Mammary epithelial cell (primary cell): Measurements from ENCODE around the gene NCOA1.

Experiments
- CTCF ChIP-seq, 2 donors: IDR thresholded peaks in 1 of 2; conservative IDR thresholded peaks in 1 of 2; 2 replicates each; pipeline ENCODE4 v1.5.1; 2011 to 2012; ENCODE audit warnings: inconsistent platforms in 2 of 2, low read length in 2 of 2, mild to moderate bottlenecking in 2 of 2, control low read depth in 1 of 2, low read depth in 1 of 2; ENCODE audit not compliant: insufficient read depth in 1 of 2; ENCODE audit errors: extremely low read depth in 1 of 2
- EZH2 ChIP-seq: IDR thresholded peaks from 2 replicates; pipeline ENCODE4 v1.6.1; 2012; ENCODE audit warnings: low read length, inconsistent platforms, borderline replicate concordance

- TF ChIP-seq CTCF (conservative IDR thresholded peaks at IDR 0.05 in 1 of 2, IDR thresholded peaks at IDR 0.05 in 1 of 2; ENCODE audit: extremely low read depth in 1 of 2, insufficient read depth in 1 of 2, low read depth in 1 of 2, low read length in 2 of 2) = no peak
- no peak for TF ChIP-seq EZH2
Observed at GRCh38 chr2:24676493-24676892, 185.4 kb downstream of the NCOA1 start.
